BJ (cell line): ENCODE results near the gene SCP2D1. TPM values are rescaled to one million over a fixed set of nuclear protein-coding genes. Genes with fewer than 3 reads are reported as not detected.

Experiments
- CTCF ChIA-PET: fragments of 350-600 bp; formaldehyde crosslinking; extraction: SDS; loops from one replicate; lab custom pipeline; 2021; ENCODE audit warnings: antibody characterized with exemption, inconsistent platforms; lab: Yijun Ruan, JAX
- POLR2A ChIA-PET: fragments of 300-600 bp; sonication (Branson Sonifier 250); formaldehyde crosslinking; extraction: SDS; loops from one replicate; lab custom pipeline; 2021; ENCODE audit warnings: antibody characterized with exemption; lab: Charles Lee
- DNase-seq: peaks from one replicate; pipeline ENCODE4 v3.0.0-alpha.2; 2011; ENCODE audit warnings: low read depth
- H3K27me3 ChIP-seq: 2 replicates; pipeline ENCODE4 v1.6.0; 2011; ENCODE audit warnings: low read length; ENCODE audit not compliant: control insufficient read depth, insufficient read depth
- H3K36me3 ChIP-seq: 2 replicates; pipeline ENCODE4 v1.5.1; 2011; ENCODE audit warnings: low read length; ENCODE audit not compliant: control insufficient read depth, insufficient read depth
- H3K4me3 ChIP-seq: 2 replicates; pipeline ENCODE4 v1.5.1; 2011; ENCODE audit warnings: low read depth, mild to moderate bottlenecking, control low read depth, low read length
- CTCF ChIP-seq: IDR thresholded peaks from 2 replicates; pipeline ENCODE4 v1.5.1; 2011; ENCODE audit warnings: low read depth, mild to moderate bottlenecking, control low read depth, inconsistent platforms, low read length, moderate library complexity; ENCODE audit not compliant: insufficient read depth
- polyA plus RNA-seq: library from polyadenylated mRNA; depleted of rRNA; stranded (reverse); fragments of >200 nt; gene quantifications from 2 replicates; pipeline ENCODE4 v1.2.3, GENCODE V29; 2011; rRNA removed

The SCP2D1 gene
- polyA plus RNA-seq, 1 experiment = not detected

DNA sequence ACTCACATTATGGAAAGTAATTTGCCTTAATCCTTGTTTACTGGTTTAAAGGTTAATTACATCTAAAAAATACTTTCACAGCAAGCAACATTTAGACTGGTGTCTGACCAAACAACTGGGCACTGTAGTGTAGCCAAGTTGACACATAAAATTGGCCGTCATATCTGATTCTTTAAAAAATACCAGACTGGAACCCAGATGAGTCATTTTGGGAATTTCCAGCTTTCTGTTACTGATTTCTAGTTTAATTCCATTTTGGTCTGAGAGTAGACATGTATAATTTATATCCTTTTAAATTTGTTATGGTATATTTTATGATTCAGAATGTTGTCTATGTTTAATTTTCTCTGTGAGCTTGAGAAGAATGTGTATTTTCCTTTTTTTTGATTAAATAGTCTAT, 44.1 kb downstream of the SCP2D1 start:
- TF ChIP-seq CTCF = no peak
- Histone ChIP-seq H3K27me3 (no peaks in the 10 kb centered on the region), H3K4me3 (no peak overlapping the region), H3K36me3 (no peaks in the 10 kb centered on the region)
- POLR2A ChIA-PET = no interaction called here
- CTCF ChIA-PET = no interaction called here
- no peak for DNase-seq

DNA sequence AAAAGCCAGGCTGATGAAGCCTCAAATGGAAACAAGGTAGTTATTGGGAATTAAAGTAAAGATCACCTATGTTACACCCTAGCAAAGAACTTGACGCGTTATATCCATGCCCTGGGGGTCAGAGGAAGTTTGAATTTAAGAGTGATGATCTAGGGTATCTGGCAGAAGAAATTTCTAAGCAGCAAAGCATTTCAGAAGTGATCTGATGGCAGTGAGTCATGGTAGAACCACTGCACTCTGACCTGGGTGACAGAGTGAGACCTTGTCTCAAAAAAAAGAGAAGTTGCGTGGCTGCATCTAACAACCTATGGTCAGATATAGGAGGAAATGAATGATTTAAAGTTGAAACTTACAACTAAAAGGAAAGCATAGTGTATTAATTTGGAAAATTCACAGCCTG, 45.2 kb downstream of the SCP2D1 start:
- POLR2A ChIA-PET = no interaction called here
- TF ChIP-seq CTCF = no peak
- no peaks in the 10 kb centered on the region for H3K27me3 ChIP-seq
- DNase-seq = no peak
- no peaks in the 10 kb centered on the region for H3K36me3 ChIP-seq
- H3K4me3 ChIP-seq = no peak overlapping the region
- CTCF ChIA-PET = no interaction called here

Other genes with a start within 250 kb of the SCP2D1 start
- gene SMIM26, start 246.4 kb upstream of the SCP2D1 start, polyA plus RNA-seq = 108 and 232 TPM in 2 replicates
- gene DTD1, start 225.7 kb upstream of the SCP2D1 start, polyA plus RNA-seq = 47.3 and 57.7 TPM in 2 replicates